Measurements from ENCODE around the gene BMP7.

The BMP7 gene

GRCh38 chr20:57266291-57267157 is at the start of gene BMP7:
Gene BMP7 (minus strand): TSS chr20:57266641. CDS start chr20:57266122, 519 bp downstream.
- Mint-ChIP-seq H3K27me3 (ENCODE audit: low read depth) (peaks cover 78% of the 10 kb centered on the region), H3K4me1 (peaks cover 54% of the 10 kb centered on the region), H3K27ac (peak within 1 kb of the TSS; percentile 29 to 94 (median 62)), H3K9me3 (no peaks in the 10 kb centered on the region), H3K4me3 (peak within 1 kb of the TSS; percentile 85 to 93 (median 86)), H3K36me3 (ENCODE audit: low read depth) (no peaks in the 10 kb centered on the region)
- TF ChIP-seq CTCF (IDR thresholded peaks at IDR 0.05; ENCODE audit: unreplicated experiment in 3 of 3): no peak

- peaks cover 5% of the 10 kb centered on the region for H3K4me1 Mint-ChIP-seq
- no peak overlapping the region for H3K4me3 Mint-ChIP-seq
- no peaks in the 10 kb centered on the region for H3K36me3 Mint-ChIP-seq (ENCODE audit: low read depth)
- no peak for TF ChIP-seq CTCF (IDR thresholded peaks at IDR 0.05; ENCODE audit: unreplicated experiment in 3 of 3)
- H3K9me3 Mint-ChIP-seq: no peaks in the 10 kb centered on the region
- no peak overlapping the region for H3K27ac Mint-ChIP-seq
- peaks cover 24% of the 10 kb centered on the region for H3K27me3 Mint-ChIP-seq (ENCODE audit: low read depth)
These were observed 49.6 kb upstream of the BMP7 start for GRCh38 chr20:57315976-57316480.

GRCh38 chr20:57315083-57315975 is 48.9 kb upstream of the BMP7 start:
- Mint-ChIP-seq H3K4me3 (no peak overlapping the region), H3K27me3 (ENCODE audit: low read depth) (peaks cover 23% of the 10 kb centered on the region), H3K4me1 (peaks cover 5% of the 10 kb centered on the region), H3K27ac (no peak overlapping the region), H3K36me3 (ENCODE audit: low read depth) (no peaks in the 10 kb centered on the region), H3K9me3 (no peaks in the 10 kb centered on the region)
- no peak for TF ChIP-seq CTCF (IDR thresholded peaks at IDR 0.05; ENCODE audit: unreplicated experiment in 3 of 3)

GRCh38 chr20:57313951-57314350 is 47.5 kb upstream of the BMP7 start:
- Mint-ChIP-seq H3K4me3 (no peak overlapping the region), H3K36me3 (ENCODE audit: low read depth) (no peaks in the 10 kb centered on the region), H3K27ac (no peak overlapping the region), H3K9me3 (no peaks in the 10 kb centered on the region), H3K27me3 (ENCODE audit: low read depth) (peaks cover 24% of the 10 kb centered on the region), H3K4me1 (peaks cover 5% of the 10 kb centered on the region)
- TF ChIP-seq CTCF (IDR thresholded peaks at IDR 0.05; ENCODE audit: unreplicated experiment in 3 of 3): no peak

GRCh38 chr20:57313230-57313629 is 46.8 kb upstream of the BMP7 start:
- H3K9me3 Mint-ChIP-seq: no peaks in the 10 kb centered on the region
- peaks cover 24% of the 10 kb centered on the region for H3K27me3 Mint-ChIP-seq (ENCODE audit: low read depth)
- H3K27ac Mint-ChIP-seq: no peak overlapping the region
- peaks cover 6% of the 10 kb centered on the region for H3K4me1 Mint-ChIP-seq
- no peak overlapping the region for H3K4me3 Mint-ChIP-seq
- no peak for TF ChIP-seq CTCF (IDR thresholded peaks at IDR 0.05; ENCODE audit: unreplicated experiment in 3 of 3)
- H3K36me3 Mint-ChIP-seq (ENCODE audit: low read depth): no peaks in the 10 kb centered on the region
